HPDE6-E6E7 (cell line): ENCODE data around the gene DNAAF8.

Experiments
- DNase-seq: peaks from one replicate; pipeline ENCODE4 v3.0.0; 2011; ENCODE audit warnings: missing footprints; ENCODE audit errors: extremely low spot score

DNAAF8 gene

DNA sequence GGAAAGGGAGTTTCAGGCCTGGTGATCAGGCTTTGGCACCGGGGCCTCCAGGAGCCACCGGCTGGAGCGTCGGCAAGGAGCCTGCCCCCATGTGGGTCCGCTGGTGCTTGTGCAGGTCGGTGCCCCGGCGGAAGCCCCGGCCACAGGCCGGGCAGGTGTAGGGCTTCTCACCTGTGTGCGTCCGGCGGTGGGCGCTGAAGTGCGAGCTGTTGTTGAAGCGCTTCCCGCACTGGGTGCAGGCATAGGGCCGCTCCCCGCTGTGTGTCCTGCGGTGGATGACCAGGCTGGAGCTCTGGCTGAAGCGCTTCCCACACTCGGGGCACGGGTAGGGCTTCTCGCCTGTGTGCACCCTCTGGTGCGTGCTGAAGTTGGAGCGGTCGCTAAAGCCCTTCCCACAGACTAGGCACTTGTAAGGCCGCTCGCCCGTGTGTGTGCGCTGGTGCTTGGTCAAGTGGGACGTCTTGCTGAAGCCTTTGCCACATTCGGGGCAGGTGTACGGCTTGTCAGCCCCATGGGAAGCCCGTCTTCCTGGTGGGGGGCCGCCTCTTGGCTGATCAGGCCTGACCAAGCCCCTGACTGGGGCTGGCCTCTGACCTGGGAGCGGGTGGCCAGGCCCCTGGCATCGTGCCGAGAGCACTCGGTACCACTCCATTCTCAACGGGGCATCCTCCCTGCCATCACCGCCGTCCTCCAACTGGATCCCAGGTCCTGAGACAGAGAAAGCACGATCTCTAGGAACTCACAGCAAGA is 18.2 kb downstream of the DNAAF8 start:
- no peak for DNase-seq

DNA sequence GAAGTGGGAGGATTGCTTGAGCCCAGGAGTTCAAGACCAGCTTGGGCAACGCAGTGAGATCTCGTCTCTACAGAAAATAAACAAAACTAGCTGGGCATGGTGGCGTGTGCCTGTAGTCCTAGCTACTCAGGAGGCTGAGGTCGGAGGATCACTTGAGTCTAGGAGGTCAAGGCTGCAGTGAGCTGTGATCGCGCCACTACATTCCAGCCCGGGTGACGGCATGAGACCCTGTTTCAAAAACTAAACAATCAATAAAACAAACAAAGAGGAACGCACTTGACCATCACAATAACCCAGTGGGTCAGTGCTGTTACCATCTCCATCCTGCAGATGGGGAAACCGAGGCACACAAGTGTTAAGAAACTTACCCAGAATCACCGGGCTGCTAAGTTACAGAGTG is 18.9 kb downstream of the DNAAF8 start:
- DNase-seq = no peak

DNA sequence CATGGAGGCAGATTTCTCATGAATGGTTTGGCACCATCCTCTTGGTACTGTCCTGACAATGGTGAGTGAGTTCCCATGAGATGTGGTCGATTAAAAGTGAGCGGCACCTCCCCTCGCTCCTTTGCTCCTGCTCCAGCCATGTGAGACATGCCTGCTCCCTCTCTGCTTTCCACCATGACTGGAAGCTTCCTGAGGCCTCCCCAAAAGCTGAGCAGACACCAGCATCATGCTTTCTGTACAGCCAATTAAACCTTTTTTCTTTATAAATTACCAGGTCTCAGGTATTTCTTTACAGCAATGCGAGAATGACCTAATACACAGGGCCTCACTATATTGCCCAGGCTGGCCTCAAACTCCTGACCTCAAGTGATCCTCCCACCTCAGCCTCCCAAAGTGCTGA is 20.5 kb downstream of the DNAAF8 start:
- DNase-seq = no peak

DNA sequence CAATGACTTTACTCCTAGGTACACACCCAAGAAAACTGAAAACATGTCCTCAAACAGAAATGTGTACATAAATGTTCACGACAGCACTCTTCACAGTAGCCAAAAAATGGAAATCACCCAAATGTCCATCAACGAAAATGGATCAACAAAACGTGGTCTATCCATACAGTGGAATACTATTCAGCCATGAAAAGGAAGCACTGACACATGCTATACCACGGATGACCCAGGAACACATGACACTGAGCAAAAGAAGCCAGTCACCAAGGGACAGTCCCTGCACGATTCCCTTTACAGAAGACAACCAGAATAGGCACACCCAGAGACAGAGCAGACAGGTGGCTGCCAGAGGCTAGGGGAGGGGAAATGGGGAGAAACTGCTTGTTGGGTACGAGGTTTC is 21.4 kb downstream of the DNAAF8 start:
- DNase-seq = no peak

DNA sequence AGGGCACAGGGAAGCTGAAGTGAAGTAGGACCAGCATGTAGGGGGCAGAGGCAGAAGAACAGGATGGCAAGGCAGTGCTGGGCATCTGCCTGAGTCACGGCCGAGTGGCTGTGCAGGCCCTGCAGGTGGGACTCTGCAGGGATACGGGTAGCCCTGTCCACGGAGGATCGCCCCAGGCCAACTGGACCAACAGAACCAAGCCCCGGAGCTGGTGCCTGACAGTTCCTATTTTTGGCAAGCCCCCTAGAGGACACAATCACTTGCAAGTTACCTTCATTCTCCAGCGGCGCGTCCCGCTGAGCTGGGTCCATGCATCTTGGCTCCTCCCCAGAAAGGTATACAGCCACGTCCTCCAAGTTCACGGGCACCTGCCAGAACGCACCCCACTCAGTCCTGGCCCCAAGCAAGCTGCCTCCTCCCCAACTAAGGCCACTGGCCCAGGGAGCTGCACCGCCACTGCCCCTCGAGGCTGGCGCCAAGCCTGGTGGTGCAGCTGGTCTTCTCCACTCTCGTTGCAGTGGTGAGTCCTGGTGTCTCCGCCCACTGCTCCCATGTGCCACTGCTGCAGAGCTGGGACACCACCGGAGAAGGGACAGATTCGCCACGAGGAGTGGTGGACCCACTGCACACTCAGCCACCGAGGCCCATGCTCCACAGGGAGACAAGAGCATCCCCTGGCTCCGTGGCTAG is 26.0 kb downstream of the DNAAF8 start:
- no peak for DNase-seq

DNA sequence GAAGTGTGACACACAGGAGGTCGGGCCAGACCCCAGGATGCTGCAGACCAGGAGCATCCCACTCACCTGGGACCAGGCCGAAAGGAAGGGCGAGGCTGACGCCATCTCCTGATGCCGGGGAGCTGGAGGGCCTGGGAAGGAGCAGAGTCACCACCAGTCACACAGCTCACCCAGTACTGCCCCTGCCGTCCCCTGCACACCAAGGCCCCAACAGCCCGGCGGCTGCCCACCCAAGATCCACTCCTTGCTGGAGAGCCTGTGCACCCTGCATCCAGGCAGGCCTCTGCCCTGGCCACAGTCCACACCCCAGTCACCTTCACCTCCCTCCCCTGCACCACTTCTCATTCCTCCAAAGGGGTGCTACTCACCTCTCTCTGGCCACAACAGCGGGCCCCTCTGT is 27.9 kb downstream of the DNAAF8 start:
- DNase-seq = no peak

DNA sequence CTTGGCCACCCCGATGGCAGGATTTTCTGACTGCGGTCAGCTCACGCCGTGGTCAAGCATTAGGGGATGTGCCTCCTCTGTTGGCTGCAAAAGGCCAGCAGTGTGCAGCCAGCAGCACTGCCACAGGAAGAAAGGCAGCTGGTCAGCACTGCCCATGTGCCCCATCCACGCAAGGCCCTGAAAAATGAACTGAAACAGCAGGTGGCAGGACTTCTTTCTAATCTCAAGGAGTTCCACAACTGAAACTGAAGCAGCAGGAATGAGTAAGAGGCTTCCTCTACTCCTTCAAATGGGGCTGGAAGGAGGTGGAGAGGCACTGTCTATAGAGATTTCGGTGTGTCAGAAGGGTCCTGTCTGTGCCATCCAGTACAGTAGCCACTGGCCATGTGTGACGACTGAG is 29.5 kb downstream of the DNAAF8 start:
- no peak for DNase-seq

DNA sequence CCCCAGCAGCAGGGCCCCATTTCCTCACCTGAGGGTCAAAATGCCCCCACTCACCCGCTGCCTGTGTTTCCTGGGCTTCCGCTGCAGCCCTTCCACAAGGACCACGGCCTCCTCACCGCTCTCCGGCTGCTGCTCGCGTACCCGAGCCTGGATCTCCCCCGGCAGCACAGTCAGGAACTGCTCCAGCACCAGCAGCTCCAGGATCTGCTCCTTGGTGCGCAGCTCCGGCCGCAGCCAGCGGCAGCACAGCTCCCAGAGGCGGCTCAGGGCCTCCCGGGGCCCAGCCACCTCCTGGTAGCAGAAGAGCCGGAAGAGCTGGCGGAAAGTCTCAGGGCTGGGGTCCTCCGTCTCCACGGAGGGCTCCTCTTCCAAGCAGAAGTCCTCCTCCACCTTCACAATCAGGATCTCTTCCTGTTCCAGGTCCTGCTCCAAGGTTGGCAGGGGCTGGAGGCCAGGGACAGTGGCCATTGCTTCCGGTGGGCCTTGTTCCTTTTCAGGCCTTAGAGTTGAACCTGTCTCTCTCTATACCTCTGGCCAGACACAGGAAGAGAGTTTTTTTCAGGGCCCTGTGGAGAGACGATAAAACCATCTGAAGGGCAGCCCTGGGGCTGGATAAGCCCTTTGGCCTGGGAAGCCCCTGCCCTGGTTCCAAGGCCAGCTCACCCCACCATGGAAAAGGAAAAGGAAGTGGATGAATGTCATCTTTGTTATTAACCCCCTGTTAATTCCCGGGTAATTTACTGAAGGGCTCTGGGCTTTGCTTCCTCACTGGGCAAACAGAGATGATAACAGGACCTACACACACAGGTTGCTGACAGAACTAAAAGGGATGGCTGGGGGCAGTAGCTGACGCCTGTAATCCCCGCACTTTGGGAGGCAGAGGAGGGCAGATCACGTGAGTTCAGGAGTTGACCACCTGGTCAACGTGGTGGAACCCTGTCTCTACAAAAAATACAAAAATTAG is 31.5 kb downstream of the DNAAF8 start:
- no peak for DNase-seq

DNA sequence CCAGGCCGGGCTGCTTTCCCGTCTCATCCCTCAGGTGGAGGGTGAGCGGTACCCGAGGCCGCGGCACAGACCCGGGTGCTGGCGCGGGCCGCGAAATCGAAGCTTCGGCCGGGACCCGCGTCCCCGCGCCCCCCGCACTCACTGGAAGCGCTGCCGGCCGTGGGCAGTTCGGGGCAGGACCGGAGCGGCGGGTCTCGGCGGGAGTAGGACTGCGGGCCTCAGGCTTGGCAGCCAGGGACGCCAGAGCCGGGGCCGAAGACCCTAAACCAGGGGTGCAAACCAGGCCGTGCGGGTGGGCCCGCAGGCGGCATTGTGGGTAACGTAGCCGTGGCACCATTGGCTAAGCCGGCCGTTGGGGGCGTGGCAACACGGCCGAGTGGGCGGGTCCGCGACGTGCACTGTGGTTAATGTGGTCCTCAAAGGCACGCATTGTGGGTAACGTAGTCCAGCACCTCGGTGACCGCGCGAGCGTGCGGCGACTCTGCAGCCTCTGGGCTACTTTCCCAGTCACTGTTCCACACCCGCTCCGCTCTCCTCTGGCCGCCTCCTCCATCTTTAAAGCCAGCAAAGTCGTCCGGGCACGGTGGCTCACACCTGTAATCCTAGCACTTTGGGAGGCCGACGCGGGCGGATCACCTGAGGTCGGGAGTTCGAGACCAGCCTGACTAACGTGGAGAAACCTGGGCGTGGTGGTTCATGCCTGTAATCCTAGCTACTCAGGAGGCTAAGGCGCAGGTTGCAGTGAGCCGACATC is 32.7 kb downstream of the DNAAF8 start, which contains the start of gene ZNF500:
ZNF500 (minus strand) TSS at position 288 of the 754 bp plus-strand sequence. CDS start 1,184 bp downstream, outside the sequence.
- peak; percentile 95 for DNase-seq

DNA sequence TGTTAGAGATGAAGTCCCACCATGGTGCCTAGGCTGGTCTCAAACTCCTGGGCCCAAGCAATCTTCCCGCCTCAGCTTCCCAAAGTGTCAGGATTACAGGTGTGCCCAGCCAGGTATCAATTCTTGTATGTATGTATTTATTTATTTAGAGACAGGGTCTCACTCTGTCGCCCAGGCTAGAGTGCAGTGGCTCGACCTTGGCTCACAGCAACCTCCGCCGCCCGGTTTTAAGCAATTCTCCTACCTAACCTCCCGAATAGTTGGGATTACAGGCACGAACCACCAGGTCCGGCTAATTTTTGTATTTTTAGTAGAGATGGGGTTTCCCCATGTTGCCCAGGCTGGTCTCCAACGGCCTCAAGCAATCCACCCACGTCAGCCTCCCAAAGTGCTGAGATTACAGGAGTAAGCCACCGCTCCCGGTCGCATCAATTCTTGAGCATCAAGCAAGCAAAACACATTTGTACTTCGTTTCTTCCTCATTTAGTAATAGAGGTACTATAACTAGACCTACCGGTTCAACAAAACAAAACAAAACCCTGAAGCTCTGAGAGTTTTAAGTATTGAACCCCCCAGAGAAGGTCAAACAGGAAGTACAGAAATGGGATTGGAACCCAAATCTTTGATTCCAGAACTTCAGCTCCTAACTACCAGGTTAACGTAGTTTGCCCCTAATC is 33.7 kb downstream of the DNAAF8 start:
- no peak for DNase-seq

DNA sequence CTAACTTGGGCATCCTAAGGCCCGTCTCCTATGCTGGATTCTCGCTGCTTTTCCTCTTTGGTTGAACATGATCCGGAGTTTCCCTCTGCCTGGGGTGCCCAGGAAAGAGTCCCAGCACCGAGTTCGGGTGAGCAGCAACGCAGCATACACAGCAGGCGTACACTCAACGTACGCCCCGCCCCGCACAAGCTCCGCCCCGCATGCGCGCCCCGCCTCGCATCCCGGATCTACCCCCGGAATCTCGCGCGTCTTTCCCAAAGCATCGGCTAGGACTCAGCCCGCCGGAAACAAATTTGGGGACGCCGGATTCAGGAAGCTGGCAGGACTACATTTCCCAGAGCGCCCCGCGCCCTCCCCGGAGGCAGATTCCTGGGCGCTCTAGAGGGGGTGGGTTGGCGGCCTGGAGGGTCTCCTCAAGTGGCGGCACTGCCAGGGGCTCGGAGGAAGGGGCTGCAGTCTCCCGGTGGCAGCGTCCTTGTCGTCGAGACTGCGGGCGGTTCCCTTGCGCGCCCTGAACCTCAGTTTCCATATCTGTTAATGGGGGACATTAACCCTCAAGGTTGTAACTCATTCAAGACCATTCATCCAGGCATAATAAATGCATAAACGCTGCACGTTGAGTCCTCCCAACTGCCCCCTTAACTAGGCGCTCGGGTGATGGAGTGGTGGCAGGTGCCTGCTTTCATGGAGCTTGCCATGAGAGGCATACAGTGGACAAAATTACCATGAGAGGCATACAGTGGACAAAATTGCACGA is 34.4 kb downstream of the DNAAF8 start:
- DNase-seq = peak; percentile 94

DNA sequence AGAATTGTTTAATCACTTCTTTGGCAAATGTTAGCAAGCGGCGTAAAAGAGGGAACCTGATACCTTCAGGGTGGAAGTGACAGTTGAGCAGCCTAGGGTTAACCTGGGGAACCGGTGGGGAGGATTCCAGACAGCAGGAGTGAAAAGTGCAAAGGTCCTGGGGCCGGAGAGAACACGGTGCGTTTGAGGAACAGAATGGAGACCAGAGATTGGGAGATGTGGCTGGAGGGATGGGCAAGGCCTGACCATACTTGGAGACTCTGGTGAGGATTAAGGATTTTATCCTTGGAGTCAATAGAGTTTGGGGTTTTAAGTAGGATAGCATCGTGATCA is 34.9 kb downstream of the DNAAF8 start:
- no peak for DNase-seq

DNA sequence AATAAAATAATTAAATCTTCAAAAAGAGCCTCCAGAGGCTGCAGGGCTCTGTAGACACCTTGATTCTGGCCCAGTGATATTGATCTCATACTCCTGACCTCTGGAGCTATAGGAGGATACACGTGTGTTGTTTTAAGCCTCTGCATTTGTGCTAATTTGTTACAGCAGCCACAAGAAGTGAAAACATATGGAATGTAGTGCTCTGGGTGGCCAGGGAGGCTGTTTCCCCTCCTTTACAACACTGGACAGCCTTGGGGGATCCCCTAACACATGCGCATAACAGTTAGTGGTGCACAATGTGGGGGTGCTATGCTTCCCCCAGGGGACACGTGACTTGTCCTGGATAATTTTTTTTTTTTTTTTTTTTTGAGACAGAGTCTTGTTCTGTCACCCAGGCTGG is 37.3 kb downstream of the DNAAF8 start:
- no peak for DNase-seq

DNA sequence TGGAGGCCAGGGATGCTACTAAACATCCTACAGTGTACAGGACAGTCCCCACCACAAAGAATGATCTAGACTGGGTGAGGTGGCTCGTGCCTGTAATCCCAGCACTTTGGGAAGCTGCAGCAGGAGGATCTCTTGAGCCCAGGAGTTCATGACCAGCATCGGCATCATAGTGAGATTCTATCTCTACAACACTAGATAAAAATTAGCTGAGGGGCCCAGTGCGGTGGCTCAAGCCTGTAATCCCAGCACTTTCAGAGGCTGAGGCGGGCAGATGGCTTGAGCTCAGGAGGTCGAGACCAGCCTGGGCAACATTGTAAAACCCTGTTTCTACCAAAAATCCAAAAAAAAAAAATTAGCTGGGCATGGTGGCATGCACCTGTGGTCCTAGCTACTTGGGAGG is 38.0 kb downstream of the DNAAF8 start:
- no peak for DNase-seq

DNA sequence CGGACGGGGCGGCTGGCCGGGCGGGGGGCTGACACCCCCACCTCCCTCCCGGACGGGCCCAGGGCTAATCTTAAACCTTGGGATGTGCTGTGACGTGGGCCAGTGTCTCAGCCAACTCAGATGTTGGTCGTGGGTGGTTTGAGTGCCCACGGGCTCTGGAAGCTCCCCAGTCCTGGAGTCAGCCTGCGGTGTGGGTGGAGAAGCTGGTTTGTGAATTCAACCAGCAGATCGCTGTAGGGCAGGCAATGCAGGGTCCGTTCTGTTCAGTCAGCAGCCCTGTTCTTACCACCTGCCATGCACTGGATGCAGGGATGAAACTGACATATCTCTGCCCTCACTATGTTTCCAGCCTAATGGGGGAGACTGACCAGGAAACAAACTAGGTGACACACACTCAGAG is 40.7 kb downstream of the DNAAF8 start:
- no peak for DNase-seq

DNA sequence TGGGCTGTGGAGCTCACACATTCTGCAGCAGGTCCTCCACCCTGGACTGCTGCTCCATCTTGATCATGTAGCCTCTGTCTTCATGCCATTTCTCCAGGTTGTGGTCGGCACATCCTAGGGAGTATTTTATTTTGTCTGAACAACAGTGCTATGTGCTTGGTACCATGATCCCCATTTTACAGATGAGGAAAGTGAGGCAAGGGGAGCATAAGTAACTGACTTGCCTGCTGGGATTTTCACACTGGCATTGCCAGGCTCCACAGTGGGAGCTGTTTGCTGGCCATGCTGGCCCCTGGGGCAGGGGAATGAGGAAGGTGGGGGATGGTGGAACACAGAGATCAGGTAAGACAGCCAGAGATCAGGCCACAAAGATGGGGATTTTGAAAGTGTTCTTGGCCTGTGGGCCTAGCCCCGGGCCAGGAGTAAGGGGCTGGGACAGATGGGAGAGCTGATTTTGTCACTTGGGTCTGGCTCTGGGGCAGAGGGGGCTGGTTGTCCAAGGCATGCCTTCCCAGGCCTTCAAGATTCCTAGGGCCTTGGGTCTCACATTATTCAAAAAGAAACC is 41.9 kb downstream of the DNAAF8 start:
- no peak for DNase-seq

DNA sequence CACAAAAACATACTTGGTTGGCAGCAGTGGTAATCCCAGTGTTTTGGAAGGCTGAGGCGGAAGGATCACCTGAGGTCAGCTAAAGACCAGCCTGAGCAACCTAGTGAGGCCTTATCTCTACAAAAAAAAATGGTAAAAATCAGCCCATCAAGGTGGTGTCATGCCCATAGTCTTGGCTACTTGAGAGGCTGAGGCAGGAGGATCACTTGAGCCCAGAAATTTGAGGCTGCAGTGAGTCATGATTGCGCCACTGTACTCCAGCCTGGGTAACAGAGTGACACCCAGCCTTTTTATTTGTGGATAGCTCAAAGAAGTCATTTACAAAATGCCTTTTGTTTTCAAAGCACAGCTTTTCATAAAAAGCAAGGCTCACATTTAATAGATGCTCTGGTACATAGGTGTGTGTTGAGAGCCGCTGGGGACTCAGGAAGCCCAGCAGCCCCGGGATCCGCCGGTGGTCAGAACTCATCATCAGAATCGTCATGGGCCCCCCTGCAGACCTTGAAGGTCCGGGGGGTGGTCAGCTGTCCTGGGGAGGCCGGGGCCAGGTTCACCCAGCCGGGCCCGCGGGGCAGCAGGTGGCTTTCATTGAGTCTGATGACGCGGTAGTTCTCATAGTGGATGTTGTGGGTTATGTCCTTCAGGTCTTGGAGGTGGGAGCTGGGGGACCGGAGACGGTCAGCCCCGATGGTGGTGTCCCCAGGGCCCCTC is 43.2 kb downstream of the DNAAF8 start:
- DNase-seq = no peak

DNA sequence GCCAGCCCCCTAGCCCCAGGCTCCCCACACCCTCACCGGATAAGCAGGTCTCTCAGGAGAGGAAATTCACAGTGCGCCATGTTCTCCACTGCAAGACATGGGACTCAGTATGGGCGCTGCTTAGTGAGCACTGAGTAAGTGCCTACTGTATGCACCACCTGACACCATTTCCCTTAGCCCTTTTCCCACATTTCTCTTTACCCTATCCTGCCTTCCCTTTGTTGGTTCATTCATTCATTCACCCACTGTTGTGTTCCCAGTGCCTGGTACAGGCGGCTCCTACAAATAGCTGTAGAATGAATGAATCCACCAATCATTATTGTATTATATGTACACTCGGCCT is 43.7 kb downstream of the DNAAF8 start:
- DNase-seq = no peak

DNA sequence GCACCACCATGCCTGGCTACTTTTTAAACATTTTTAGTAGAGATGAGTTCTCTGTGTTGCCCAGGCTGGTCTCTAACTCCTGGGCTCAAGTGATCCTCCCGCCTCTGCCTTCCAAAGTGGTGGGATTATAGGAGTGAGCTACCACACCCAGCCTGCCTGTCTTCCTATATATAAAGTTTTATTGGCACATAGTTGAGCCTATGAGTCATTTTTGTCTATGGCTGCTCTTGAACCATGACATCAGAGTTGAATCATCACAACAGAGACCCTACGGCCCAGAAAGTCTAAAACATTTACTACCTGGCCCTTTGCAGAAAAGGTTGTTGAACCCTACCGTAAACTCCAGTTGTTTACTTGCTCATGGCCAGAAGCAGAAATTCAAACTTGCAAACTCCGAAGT is 45.9 kb downstream of the DNAAF8 start:
- no peak for DNase-seq
